IMR-90 (cell line): ENCODE measurements around the gene ACADM. TPM values are rescaled to one million over a fixed set of nuclear protein-coding genes. Genes with fewer than 3 reads are reported as not detected.

Source experiments
- ATAC-seq: fragments of 200-7000 bp; cut with Tn5 transposase; 2 replicates; pipeline ENCODE4 v1.9.1; 2020; ENCODE audit warnings: low read depth, mild to moderate bottlenecking, moderate library complexity
- BruUV-seq: library from RNA; stranded (reverse); fragments of 400-500 nt; replicated peaks from 2 replicates; lab custom pipeline; 2021; lab: Mats Ljungman, UMichigan
- CTCF ChIA-PET: fragments of 300-600 bp; formaldehyde crosslinking; extraction: SDS; loops from one replicate; lab custom pipeline; 2021; ENCODE audit warnings: antibody characterized with exemption; lab: Yijun Ruan, JAX
- POLR2A ChIA-PET: fragments of 300-600 bp; sonication (Branson Sonifier 250); formaldehyde crosslinking; loops from one replicate; lab custom pipeline; 2022; ENCODE audit warnings: antibody characterized with exemption; ENCODE audit not compliant: unreplicated experiment; lab: Charles Lee
- DNase-seq: peaks from one replicate; pipeline ENCODE4 v3.0.0; 2013
- H2AFZ ChIP-seq: replicated peaks from 2 replicates; pipeline ENCODE3; 2013; ENCODE audit warnings: low read length, mild to moderate bottlenecking; ENCODE audit not compliant: poor library complexity
- H2AK5ac ChIP-seq: 2 replicates; pipeline ENCODE4 v1.6.1; 2013; ENCODE audit warnings: low read depth, low read length, inconsistent platforms
- H2AK9ac ChIP-seq: replicated peaks from 2 replicates; pipeline ENCODE3; 2013; ENCODE audit warnings: mild to moderate bottlenecking, low read depth, low read length, moderate library complexity; ENCODE audit not compliant: poor library complexity
- H2BK120ac ChIP-seq: 2 replicates; pipeline ENCODE4 v1.6.1; 2013; ENCODE audit warnings: low read depth, low read length, inconsistent platforms
- H2BK15ac ChIP-seq: 3 replicates; pipeline ENCODE4 v1.6.1; 2013; ENCODE audit warnings: low read depth, low read length, inconsistent platforms
- H2BK20ac ChIP-seq: 2 replicates; pipeline ENCODE4 v1.6.1; 2013; ENCODE audit warnings: low read depth, mild to moderate bottlenecking, inconsistent platforms, low read length, moderate library complexity
- H2BK5ac ChIP-seq: 2 replicates; pipeline ENCODE4 v1.6.1; 2013; ENCODE audit warnings: mild to moderate bottlenecking, low read depth, low read length, inconsistent platforms; ENCODE audit not compliant: poor library complexity, severe bottlenecking
- H3K14ac ChIP-seq: replicated peaks from 2 replicates; pipeline ENCODE4 v1.6.1; 2013; ENCODE audit warnings: low read depth, low read length, inconsistent platforms
- H3K18ac ChIP-seq: 2 replicates; pipeline ENCODE4 v1.6.1; 2013; ENCODE audit warnings: low read depth, low read length, control low read depth
- H3K23ac ChIP-seq: 2 replicates; pipeline ENCODE4 v1.6.1; 2013; ENCODE audit warnings: low read depth, low read length, inconsistent platforms
- H3K27ac ChIP-seq: 2 replicates; pipeline ENCODE4 v1.5.1; 2013; ENCODE audit warnings: mild to moderate bottlenecking, control low read depth, low read length; ENCODE audit not compliant: insufficient read depth
- H3K27me3 ChIP-seq: 2 replicates; pipeline ENCODE4 v1.6.1; 2013; ENCODE audit warnings: low read length; ENCODE audit not compliant: control insufficient read depth, insufficient read depth
- H3K36me3 ChIP-seq: 2 replicates; pipeline ENCODE4 v1.6.1; 2013; ENCODE audit warnings: low read length, mixed read lengths; ENCODE audit not compliant: control insufficient read depth, insufficient read depth
- H3K4ac ChIP-seq: 2 replicates; pipeline ENCODE4 v1.6.1; 2013; ENCODE audit warnings: low read depth, low read length, inconsistent platforms
- H3K4me1 ChIP-seq: 2 replicates; pipeline ENCODE4 v1.6.1; 2013; ENCODE audit warnings: low read length, mixed read lengths; ENCODE audit not compliant: control insufficient read depth, insufficient read depth
- H3K4me2 ChIP-seq: 2 replicates; pipeline ENCODE4 v1.6.1; 2013; ENCODE audit warnings: low read depth, mild to moderate bottlenecking, control low read depth, low read length, moderate library complexity
- H3K4me3 ChIP-seq: 2 replicates; pipeline ENCODE4 v1.5.1; 2013; ENCODE audit warnings: low read depth, mild to moderate bottlenecking, control low read depth, low read length, moderate library complexity; ENCODE audit not compliant: insufficient read depth
- H3K56ac ChIP-seq: 2 replicates; pipeline ENCODE4 v1.6.1; 2013; ENCODE audit warnings: low read length, inconsistent platforms; ENCODE audit not compliant: insufficient read depth; ENCODE audit errors: extremely low read depth
- H3K79me1 ChIP-seq, 2 experiments: 2 replicates each; pipeline ENCODE4 v1.6.1; 2013; ENCODE audit warnings: low read length in 2 of 2, inconsistent platforms in 1 of 2, low read depth in 1 of 2
- H3K9ac ChIP-seq: 2 replicates; pipeline ENCODE4 v1.6.1; 2013; ENCODE audit warnings: low read depth, low read length, control low read depth
- H3K9me1 ChIP-seq: 2 replicates; pipeline ENCODE4 v1.6.1; 2013; ENCODE audit warnings: low read length, inconsistent platforms; ENCODE audit not compliant: insufficient read depth
- H3K9me3 ChIP-seq: 2 replicates; pipeline ENCODE4 v1.6.1; 2013; ENCODE audit warnings: low read length; ENCODE audit not compliant: control insufficient read depth, insufficient read depth
- H4K20me1 ChIP-seq: 2 replicates; pipeline ENCODE4 v1.6.1; 2013; ENCODE audit warnings: low read length, inconsistent platforms; ENCODE audit not compliant: insufficient read depth
- H4K5ac ChIP-seq: 2 replicates; pipeline ENCODE4 v1.6.1; 2013; ENCODE audit warnings: mild to moderate bottlenecking, low read depth, low read length, control low read depth
- H4K8ac ChIP-seq, 2 experiments: 2 replicates each; pipeline ENCODE4 v1.6.1; 2013; ENCODE audit warnings: low read depth in 2 of 2, low read length in 2 of 2, control low read depth in 1 of 2, inconsistent platforms in 1 of 2
- H4K91ac ChIP-seq: 2 replicates; pipeline ENCODE4 v1.6.1; 2013; ENCODE audit warnings: low read depth, low read length, inconsistent platforms; ENCODE audit not compliant: insufficient read depth
- BHLHE40 ChIP-seq: fragments of 150-350 bp; IDR thresholded peaks from 2 replicates; pipeline ENCODE4 v1.6.1; 2016; ENCODE audit warnings: mild to moderate bottlenecking, low read depth, low read length
- CEBPB ChIP-seq: IDR thresholded peaks from 2 replicates; pipeline ENCODE4 v1.6.1; 2012; ENCODE audit warnings: low read depth, low read length, improper control_type of control experiment
- CHD1 ChIP-seq: IDR thresholded peaks from 2 replicates; pipeline ENCODE4 v1.6.1; 2012; ENCODE audit warnings: low read depth, low read length, improper control_type of control experiment
- CTCF ChIP-seq: conservative IDR thresholded peaks from 2 replicates; pipeline ENCODE4 v1.5.1; 2012; ENCODE audit warnings: mild to moderate bottlenecking, low read depth, low read length, improper control_type of control experiment
- ELK1 ChIP-seq: fragments of 150-350 bp; IDR thresholded peaks from 2 replicates; pipeline ENCODE4 v1.6.1; 2016; ENCODE audit warnings: low read depth, mild to moderate bottlenecking, low read length, moderate library complexity, borderline replicate concordance
- MAFK ChIP-seq: IDR thresholded peaks from 2 replicates; pipeline ENCODE4 v1.6.1; 2012; ENCODE audit warnings: low read depth, low read length, improper control_type of control experiment
- MAZ ChIP-seq: IDR thresholded peaks from 2 replicates; pipeline ENCODE4 v1.6.1; 2012; ENCODE audit warnings: low read depth, mild to moderate bottlenecking, low read length, improper control_type of control experiment, moderate library complexity, borderline replicate concordance
- MXI1 ChIP-seq: IDR thresholded peaks from 2 replicates; pipeline ENCODE4 v1.6.1; 2012; ENCODE audit warnings: low read depth, mild to moderate bottlenecking, low read length, moderate library complexity, borderline replicate concordance
- NFE2L2 ChIP-seq: fragments of 150-350 bp; IDR thresholded peaks from 2 replicates; pipeline ENCODE4 v1.6.1; 2016; ENCODE audit warnings: low read depth, mild to moderate bottlenecking, low read length
- POLR2A ChIP-seq: IDR thresholded peaks from 2 replicates; pipeline ENCODE4 v1.6.1; 2012; ENCODE audit warnings: mild to moderate bottlenecking, low read depth, low read length
- RCOR1 ChIP-seq: IDR thresholded peaks from 2 replicates; pipeline ENCODE4 v1.6.1; 2012; ENCODE audit warnings: mild to moderate bottlenecking, low read length, improper control_type of control experiment; ENCODE audit not compliant: insufficient replicate concordance
- RFX5 ChIP-seq: IDR thresholded peaks from 2 replicates; pipeline ENCODE4 v1.8.0; 2012; ENCODE audit warnings: low read depth, mild to moderate bottlenecking, low read length, moderate library complexity
- SMC3 ChIP-seq: fragments of 150-350 bp; IDR thresholded peaks from 2 replicates; pipeline ENCODE4 v1.6.1; 2016; ENCODE audit warnings: low read depth, mild to moderate bottlenecking, antibody characterized with exemption, low read length, moderate library complexity
- USF2 ChIP-seq: fragments of 150-350 bp; IDR thresholded peaks from 2 replicates; pipeline ENCODE4 v1.6.1; 2017; ENCODE audit warnings: mild to moderate bottlenecking, antibody characterized with exemption, low read length, low read depth
- dilution Hi-C: fragments of 300-500 bp; cut with HindIII; formaldehyde crosslinking; loops from one replicate; pipeline ENCODE4 v1.14.3; 2018; ENCODE audit warnings: low sequenced_read_pairs; ENCODE audit not compliant: unreplicated experiment
- in situ Hi-C: fragments of 300-500 bp; cut with MboI; formaldehyde crosslinking; loops from 3 replicates; pipeline ENCODE4 v1.14.3; 2019; ENCODE audit warnings: low sequenced_read_pairs, inconsistent platforms, mixed read lengths
- intact Hi-C: fragments of 100-400 bp; cut with micrococcal nuclease; formaldehyde crosslinking; loops from 2 replicates; pipeline ENCODE4 v1.10.0; 2022
- polyA plus RNA-seq, 3 experiments: library from polyadenylated mRNA; depleted of rRNA; stranded (reverse); fragments of >200 nt; gene quantifications; 2 replicates each; pipeline ENCODE4 v1.2.3, GENCODE V29; 2012; ENCODE audit warnings: low replicate concordance in 1 of 3
- total RNA-seq: library from RNA; depleted of rRNA; stranded (reverse); fragments of >200 nt; gene quantifications from 2 replicates; pipeline ENCODE4 v1.2.3, GENCODE V29; 2012

ACADM gene
- total and polyA plus RNA-seq, 2 of the 4 experiments (the other 2 are of a cell fraction): 8.6 to 18.5 TPM

GRCh38 chr1:75711846-75712245 lies 12.7 kb upstream of the ACADM start:
- DNase-seq: no peak
- Histone ChIP-seq H3K56ac (no peak overlapping the region), H4K20me1 (no peaks in the 10 kb centered on the region), H3K36me3 (no peaks in the 10 kb centered on the region), H3K79me1 (no peaks in the 10 kb centered on the region), H4K8ac (no peak overlapping the region), H3K4me1 (no peaks in the 10 kb centered on the region), H3K9ac (no peak overlapping the region), H3K27ac (no peak overlapping the region), H3K27me3 (no peaks in the 10 kb centered on the region), H3K4me2 (no peak overlapping the region), H3K9me1 (no peaks in the 10 kb centered on the region), H2AK9ac (no peak overlapping the region), H2BK20ac (no peak overlapping the region), H3K9me3 (no peaks in the 10 kb centered on the region), H2AFZ (no peak overlapping the region), H3K18ac (no peak overlapping the region), H3K4ac (no peak overlapping the region), H2AK5ac (no peak overlapping the region), H2BK120ac (no peak overlapping the region), H2BK5ac (no peak overlapping the region), H4K91ac (no peak overlapping the region), H4K5ac (no peak overlapping the region), H3K23ac (no peak overlapping the region), H2BK15ac (no peak overlapping the region), H3K14ac (no peak overlapping the region), H3K4me3 (no peak overlapping the region)
- ATAC-seq: no peak
- intact Hi-C loops: no loop called here
- CTCF ChIA-PET: no interaction called here
- in situ Hi-C loops: no loop called here
- POLR2A ChIA-PET: no interaction called here
- dilution Hi-C loops: no loop called here
- BruUV-seq: no TSS peak
- no peak for TF ChIP-seq POLR2A
- no peak for TF ChIP-seq CEBPB
- TF ChIP-seq RFX5: no peak
- no peak for TF ChIP-seq CTCF
- TF ChIP-seq MAZ: no peak
- no peak for TF ChIP-seq NFE2L2
- no peak for TF ChIP-seq SMC3
- no peak for TF ChIP-seq CHD1
- no peak for TF ChIP-seq USF2
- no peak for TF ChIP-seq MAFK
- TF ChIP-seq RCOR1: no peak
- TF ChIP-seq BHLHE40: no peak
- TF ChIP-seq ELK1: no peak
- no peak for TF ChIP-seq MXI1
